GM23338 (cell line): ENCODE data around the gene JPH4. TPM values are rescaled to one million over a fixed set of nuclear protein-coding genes. Genes with fewer than 3 reads are reported as not detected.

Experiments used
- ATAC-seq: fragments of 200-7000 bp; cut with Tn5 transposase; 3 replicates; pipeline ENCODE4 v1.9.1; 2020
- DNase-seq: peaks from one replicate; pipeline ENCODE4 v3.0.0-alpha.2; 2015; ENCODE audit warnings: low spot score
- H2AFZ ChIP-seq: fragments of 200-600 bp; sonication (generic); 2 replicates; pipeline ENCODE4 v1.8.0; 2016; ENCODE audit warnings: antibody characterized with exemption, mild to moderate bottlenecking, moderate library complexity
- H3F3A ChIP-seq: fragments of 200-600 bp; sonication (generic); replicated peaks from 2 replicates; pipeline ENCODE4 v1.8.0; 2017; ENCODE audit warnings: antibody characterized with exemption, mixed run types, low read depth
- H3K27ac ChIP-seq: fragments of 200-600 bp; sonication (generic); 2 replicates; pipeline ENCODE4 v1.6.1; 2016; ENCODE audit warnings: low read depth
- H3K27me3 ChIP-seq: fragments of 200-600 bp; sonication (generic); 2 replicates; pipeline ENCODE4 v1.8.0; 2016; ENCODE audit warnings: mild to moderate bottlenecking, mixed run types, moderate library complexity; ENCODE audit not compliant: insufficient read depth
- H3K36me3 ChIP-seq: fragments of 200-600 bp; sonication (generic); 2 replicates; pipeline ENCODE4 v1.8.0; 2016; ENCODE audit warnings: mild to moderate bottlenecking; ENCODE audit not compliant: insufficient read depth
- H3K4me1 ChIP-seq: fragments of 200-600 bp; sonication (generic); 2 replicates; pipeline ENCODE4 v1.8.0; 2016; ENCODE audit warnings: mild to moderate bottlenecking, moderate library complexity; ENCODE audit not compliant: insufficient read depth
- H3K4me2 ChIP-seq: fragments of 200-600 bp; sonication (generic); 2 replicates; pipeline ENCODE4 v1.7.1; 2017; ENCODE audit warnings: mixed run types
- H3K4me3 ChIP-seq: fragments of 200-600 bp; sonication (generic); 2 replicates; pipeline ENCODE4 v1.6.1; 2016; ENCODE audit warnings: mixed run types
- H3K79me2 ChIP-seq: fragments of 200-600 bp; sonication (generic); replicated peaks from 2 replicates; pipeline ENCODE4 v1.8.0; 2017; ENCODE audit warnings: mild to moderate bottlenecking; ENCODE audit not compliant: insufficient read depth
- H3K9me2 ChIP-seq: fragments of 200-600 bp; sonication (generic); 2 replicates; pipeline ENCODE4 v1.8.0; 2017; ENCODE audit not compliant: insufficient read depth
- H4K20me1 ChIP-seq: fragments of 200-600 bp; sonication (generic); replicated peaks from 2 replicates; pipeline ENCODE4 v1.8.0; 2017; ENCODE audit warnings: mild to moderate bottlenecking; ENCODE audit not compliant: insufficient read depth
- H3K27ac Mint-ChIP-seq: 2 replicates; pipeline ENCODE4 v1.8.0; 2020; ENCODE audit warnings: inconsistent platforms, mild to moderate bottlenecking, moderate library complexity, mixed read lengths
- H3K27me3 Mint-ChIP-seq: 3 replicates; pipeline ENCODE4 v1.8.0; 2022; ENCODE audit warnings: low read depth, mild to moderate bottlenecking, moderate library complexity, mixed read lengths, inconsistent platforms; ENCODE audit not compliant: insufficient read depth, poor library complexity
- H3K36me3 Mint-ChIP-seq: 3 replicates; pipeline ENCODE4 v1.8.0; 2021; ENCODE audit warnings: low read depth, mild to moderate bottlenecking, inconsistent platforms, moderate library complexity, mixed read lengths
- H3K4me1 Mint-ChIP-seq: 3 replicates; pipeline ENCODE4 v1.8.0; 2020; ENCODE audit warnings: mild to moderate bottlenecking, inconsistent platforms, mixed read lengths
- H3K4me3 Mint-ChIP-seq: 3 replicates; pipeline ENCODE4 v1.8.0; 2021; ENCODE audit warnings: moderate library complexity, mild to moderate bottlenecking, inconsistent platforms, mixed read lengths
- H3K9me3 Mint-ChIP-seq: 3 replicates; pipeline ENCODE4 v1.8.0; 2020; ENCODE audit warnings: moderate library complexity, mild to moderate bottlenecking, inconsistent platforms, mixed read lengths
- CREB1 ChIP-seq: fragments of 250-450 bp; sonication (Bioruptor Pico); IDR thresholded peaks from 2 replicates; pipeline ENCODE4 v1.5.0; 2020; ENCODE audit warnings: low read depth, mild to moderate bottlenecking, moderate library complexity
- EZH2 ChIP-seq: fragments of 200-600 bp; sonication (generic); IDR thresholded peaks from one replicate; pipeline ENCODE4 v1.8.0; 2017; ENCODE audit warnings: antibody characterized with exemption, mild to moderate bottlenecking, low read depth; ENCODE audit not compliant: unreplicated experiment
- EZH2phosphoT487 ChIP-seq: fragments of 200-600 bp; sonication (generic); IDR thresholded peaks from one replicate; pipeline ENCODE4 v1.8.1; 2018; ENCODE audit warnings: antibody characterized with exemption; ENCODE audit not compliant: unreplicated experiment
- JUNB ChIP-seq: IDR thresholded peaks from one replicate; pipeline ENCODE4 v1.6.1; 2016; ENCODE audit warnings: antibody characterized with exemption; ENCODE audit not compliant: unreplicated experiment
- NANOG ChIP-seq: IDR thresholded peaks from 2 replicates; pipeline ENCODE4 v1.6.1; 2016; ENCODE audit warnings: antibody characterized with exemption, borderline replicate concordance
- POLR2AphosphoS5 ChIP-seq: IDR thresholded peaks from 2 replicates; pipeline ENCODE4 v1.6.1; 2016; ENCODE audit warnings: antibody characterized with exemption, low read depth
- STAT1 ChIP-seq: IDR thresholded peaks from one replicate; pipeline ENCODE4 v1.6.1; 2016; ENCODE audit warnings: antibody characterized with exemption; ENCODE audit not compliant: unreplicated experiment
- ZNF114 ChIP-seq: fragments of 250-450 bp; sonication (Bioruptor Pico); IDR thresholded peaks from 2 replicates; pipeline ENCODE4 v1.5.0; 2020; ENCODE audit warnings: mild to moderate bottlenecking, moderate library complexity
- ZNF331 ChIP-seq: fragments of 250-450 bp; sonication (Bioruptor Pico); IDR thresholded peaks from 2 replicates; pipeline ENCODE4 v1.5.0; 2020; ENCODE audit warnings: low read depth, mild to moderate bottlenecking, moderate library complexity
- polyA plus RNA-seq: library from polyadenylated mRNA; unstranded; fragments of >200 nt; fragmentation: Nextera tagmentation; extraction: Ambion mirVana; gene quantifications from 2 replicates; pipeline ENCODE4 v1.2.1, GENCODE V29; 2016
- total RNA-seq: library from RNA; depleted of rRNA; stranded (reverse); fragments of >200 nt; shearing (Covaris generic); gene quantifications from 2 replicates; pipeline ENCODE4 v1.2.3, GENCODE V29; 2014
- TF ChIP-seq, protein P1 (sequence below): fragments of 250-450 bp; sonication (Bioruptor Pico); IDR thresholded peaks from 2 replicates; pipeline ENCODE4 v1.5.0; 2020; ENCODE audit warnings: mild to moderate bottlenecking, moderate library complexity
- TF ChIP-seq, protein P2 (sequence below), 2 experiments: fragments of 200-600 bp in 1 of 2; sonication (generic) in 1 of 2; conservative IDR thresholded peaks; 2 replicates each; pipeline versions ENCODE4 v1.5.1 to v1.6.1; 2016 to 2017; ENCODE audit warnings: antibody characterized with exemption in 2 of 2, low read depth in 2 of 2, mild to moderate bottlenecking in 2 of 2, moderate library complexity in 1 of 2
- TF ChIP-seq, protein P3 (sequence below): IDR thresholded peaks from 2 replicates; pipeline ENCODE4 v1.6.1; 2016; ENCODE audit warnings: antibody characterized with exemption
- TF ChIP-seq, protein P4 (sequence below): IDR thresholded peaks from one replicate; pipeline ENCODE4 v1.6.1; 2018; ENCODE audit warnings: antibody characterized with exemption; ENCODE audit not compliant: unreplicated experiment

The JPH4 gene
- total and polyA plus RNA-seq, 2 experiments from 2014 or later: 11.0 to 29.9 TPM

DNA sequence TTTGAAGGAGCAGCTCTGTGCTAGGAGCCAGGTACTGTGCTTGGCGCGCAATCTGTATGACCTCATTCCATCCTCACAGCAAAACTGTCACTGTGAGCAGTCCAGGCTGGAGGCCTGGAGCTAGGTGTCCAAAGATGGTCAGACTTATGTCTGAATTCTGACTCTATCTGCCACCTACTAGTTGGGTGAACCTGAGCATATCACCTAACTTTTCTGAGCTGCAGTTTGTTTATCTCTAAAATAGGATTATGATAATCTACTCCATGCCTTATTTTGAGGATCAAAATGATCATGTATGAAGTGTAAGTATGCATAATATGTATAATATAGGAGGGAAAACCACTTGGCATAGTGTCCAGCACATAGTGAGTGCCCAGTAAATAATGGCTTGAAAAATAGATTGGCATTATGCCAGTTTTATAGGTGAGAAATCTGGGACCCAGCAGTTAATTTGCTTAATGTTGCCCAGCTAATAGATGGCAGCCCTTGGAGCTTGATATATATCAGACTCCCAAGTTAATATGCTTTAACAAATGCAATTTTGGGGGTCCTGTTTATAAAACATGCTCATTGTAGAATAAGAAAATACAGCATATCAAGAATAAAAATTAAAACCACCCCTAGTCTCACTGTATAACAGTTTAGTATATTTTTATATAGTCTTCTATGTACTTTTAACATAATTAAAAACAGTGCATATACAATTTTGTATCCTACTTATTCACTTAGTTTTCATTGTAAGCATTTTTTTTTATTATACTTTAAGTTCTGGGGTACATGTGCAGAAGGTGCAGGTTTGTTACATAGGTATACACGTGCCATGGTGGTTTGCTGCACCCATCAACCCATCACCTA is 4.5 kb upstream of the JPH4 start:
- Histone ChIP-seq H3K9me2 (no peaks in the 10 kb centered on the region), H3K4me3 (no peak overlapping the region), H3F3A (0 out of 2 replicates have a peak, but pooled peaks cover 10% of the 10 kb centered on the region), H3K27me3 (no peaks in the 10 kb centered on the region), H3K79me2 (no peaks in the 10 kb centered on the region), H2AFZ (no peak overlapping the region), H3K4me2 (no peak overlapping the region), H4K20me1 (no peaks in the 10 kb centered on the region), H3K36me3 (no peaks in the 10 kb centered on the region), H3K27ac (no peak overlapping the region), H3K4me1 (peaks cover 15% of the 10 kb centered on the region)
- peaks cover 17% of the 10 kb centered on the region; the same call in 2 of the 3 replicates for H3K9me3 Mint-ChIP-seq
- no peak for TF ChIP-seq EZH2phosphoT487
- no peak for TF ChIP-seq ZNF114 (CRISPR knock-in tag)
- no peak for TF ChIP-seq JUNB
- TF ChIP-seq EZH2: no peak
- TF ChIP-seq POLR2AphosphoS5: no peak
- TF ChIP-seq ZNF331 (CRISPR knock-in tag): no peak
- TF ChIP-seq, protein P1, sequence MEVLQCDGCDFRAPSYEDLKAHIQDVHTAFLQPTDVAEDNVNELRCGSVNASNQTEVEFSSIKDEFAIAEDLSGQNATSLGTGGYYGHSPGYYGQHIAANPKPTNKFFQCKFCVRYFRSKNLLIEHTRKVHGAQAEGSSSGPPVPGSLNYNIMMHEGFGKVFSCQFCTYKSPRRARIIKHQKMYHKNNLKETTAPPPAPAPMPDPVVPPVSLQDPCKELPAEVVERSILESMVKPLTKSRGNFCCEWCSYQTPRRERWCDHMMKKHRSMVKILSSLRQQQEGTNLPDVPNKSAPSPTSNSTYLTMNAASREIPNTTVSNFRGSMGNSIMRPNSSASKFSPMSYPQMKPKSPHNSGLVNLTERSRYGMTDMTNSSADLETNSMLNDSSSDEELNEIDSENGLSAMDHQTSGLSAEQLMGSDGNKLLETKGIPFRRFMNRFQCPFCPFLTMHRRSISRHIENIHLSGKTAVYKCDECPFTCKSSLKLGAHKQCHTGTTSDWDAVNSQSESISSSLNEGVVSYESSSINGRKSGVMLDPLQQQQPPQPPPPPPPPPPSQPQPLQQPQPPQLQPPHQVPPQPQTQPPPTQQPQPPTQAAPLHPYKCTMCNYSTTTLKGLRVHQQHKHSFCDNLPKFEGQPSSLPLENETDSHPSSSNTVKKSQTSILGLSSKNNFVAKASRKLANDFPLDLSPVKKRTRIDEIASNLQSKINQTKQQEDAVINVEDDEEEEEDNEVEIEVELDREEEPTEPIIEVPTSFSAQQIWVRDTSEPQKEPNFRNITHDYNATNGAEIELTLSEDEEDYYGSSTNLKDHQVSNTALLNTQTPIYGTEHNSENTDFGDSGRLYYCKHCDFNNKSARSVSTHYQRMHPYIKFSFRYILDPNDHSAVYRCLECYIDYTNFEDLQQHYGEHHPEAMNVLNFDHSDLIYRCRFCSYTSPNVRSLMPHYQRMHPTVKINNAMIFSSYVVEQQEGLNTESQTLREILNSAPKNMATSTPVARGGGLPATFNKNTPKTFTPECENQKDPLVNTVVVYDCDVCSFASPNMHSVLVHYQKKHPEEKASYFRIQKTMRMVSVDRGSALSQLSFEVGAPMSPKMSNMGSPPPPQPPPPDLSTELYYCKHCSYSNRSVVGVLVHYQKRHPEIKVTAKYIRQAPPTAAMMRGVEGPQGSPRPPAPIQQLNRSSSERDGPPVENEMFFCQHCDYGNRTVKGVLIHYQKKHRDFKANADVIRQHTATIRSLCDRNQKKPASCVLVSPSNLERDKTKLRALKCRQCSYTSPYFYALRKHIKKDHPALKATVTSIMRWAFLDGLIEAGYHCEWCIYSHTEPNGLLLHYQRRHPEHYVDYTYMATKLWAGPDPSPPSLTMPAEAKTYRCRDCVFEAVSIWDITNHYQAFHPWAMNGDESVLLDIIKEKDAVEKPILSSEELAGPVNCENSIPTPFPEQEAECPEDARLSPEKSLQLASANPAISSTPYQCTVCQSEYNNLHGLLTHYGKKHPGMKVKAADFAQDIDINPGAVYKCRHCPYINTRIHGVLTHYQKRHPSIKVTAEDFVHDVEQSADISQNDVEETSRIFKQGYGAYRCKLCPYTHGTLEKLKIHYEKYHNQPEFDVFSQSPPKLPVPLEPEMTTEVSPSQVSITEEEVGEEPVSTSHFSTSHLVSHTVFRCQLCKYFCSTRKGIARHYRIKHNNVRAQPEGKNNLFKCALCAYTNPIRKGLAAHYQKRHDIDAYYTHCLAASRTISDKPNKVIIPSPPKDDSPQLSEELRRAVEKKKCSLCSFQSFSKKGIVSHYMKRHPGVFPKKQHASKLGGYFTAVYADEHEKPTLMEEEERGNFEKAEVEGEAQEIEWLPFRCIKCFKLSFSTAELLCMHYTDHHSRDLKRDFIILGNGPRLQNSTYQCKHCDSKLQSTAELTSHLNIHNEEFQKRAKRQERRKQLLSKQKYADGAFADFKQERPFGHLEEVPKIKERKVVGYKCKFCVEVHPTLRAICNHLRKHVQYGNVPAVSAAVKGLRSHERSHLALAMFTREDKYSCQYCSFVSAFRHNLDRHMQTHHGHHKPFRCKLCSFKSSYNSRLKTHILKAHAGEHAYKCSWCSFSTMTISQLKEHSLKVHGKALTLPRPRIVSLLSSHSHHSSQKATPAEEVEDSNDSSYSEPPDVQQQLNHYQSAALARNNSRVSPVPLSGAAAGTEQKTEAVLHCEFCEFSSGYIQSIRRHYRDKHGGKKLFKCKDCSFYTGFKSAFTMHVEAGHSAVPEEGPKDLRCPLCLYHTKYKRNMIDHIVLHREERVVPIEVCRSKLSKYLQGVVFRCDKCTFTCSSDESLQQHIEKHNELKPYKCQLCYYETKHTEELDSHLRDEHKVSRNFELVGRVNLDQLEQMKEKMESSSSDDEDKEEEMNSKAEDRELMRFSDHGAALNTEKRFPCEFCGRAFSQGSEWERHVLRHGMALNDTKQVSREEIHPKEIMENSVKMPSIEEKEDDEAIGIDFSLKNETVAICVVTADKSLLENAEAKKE: no peak
- TF ChIP-seq STAT1: no peak
- TF ChIP-seq, protein P2, sequence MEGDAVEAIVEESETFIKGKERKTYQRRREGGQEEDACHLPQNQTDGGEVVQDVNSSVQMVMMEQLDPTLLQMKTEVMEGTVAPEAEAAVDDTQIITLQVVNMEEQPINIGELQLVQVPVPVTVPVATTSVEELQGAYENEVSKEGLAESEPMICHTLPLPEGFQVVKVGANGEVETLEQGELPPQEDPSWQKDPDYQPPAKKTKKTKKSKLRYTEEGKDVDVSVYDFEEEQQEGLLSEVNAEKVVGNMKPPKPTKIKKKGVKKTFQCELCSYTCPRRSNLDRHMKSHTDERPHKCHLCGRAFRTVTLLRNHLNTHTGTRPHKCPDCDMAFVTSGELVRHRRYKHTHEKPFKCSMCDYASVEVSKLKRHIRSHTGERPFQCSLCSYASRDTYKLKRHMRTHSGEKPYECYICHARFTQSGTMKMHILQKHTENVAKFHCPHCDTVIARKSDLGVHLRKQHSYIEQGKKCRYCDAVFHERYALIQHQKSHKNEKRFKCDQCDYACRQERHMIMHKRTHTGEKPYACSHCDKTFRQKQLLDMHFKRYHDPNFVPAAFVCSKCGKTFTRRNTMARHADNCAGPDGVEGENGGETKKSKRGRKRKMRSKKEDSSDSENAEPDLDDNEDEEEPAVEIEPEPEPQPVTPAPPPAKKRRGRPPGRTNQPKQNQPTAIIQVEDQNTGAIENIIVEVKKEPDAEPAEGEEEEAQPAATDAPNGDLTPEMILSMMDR (conservative IDR thresholded peaks at IDR 0.05; ENCODE audit: low read depth in 2 of 2): no peak
- TF ChIP-seq CREB1 (CRISPR knock-in tag): no peak
- TF ChIP-seq, protein P3, sequence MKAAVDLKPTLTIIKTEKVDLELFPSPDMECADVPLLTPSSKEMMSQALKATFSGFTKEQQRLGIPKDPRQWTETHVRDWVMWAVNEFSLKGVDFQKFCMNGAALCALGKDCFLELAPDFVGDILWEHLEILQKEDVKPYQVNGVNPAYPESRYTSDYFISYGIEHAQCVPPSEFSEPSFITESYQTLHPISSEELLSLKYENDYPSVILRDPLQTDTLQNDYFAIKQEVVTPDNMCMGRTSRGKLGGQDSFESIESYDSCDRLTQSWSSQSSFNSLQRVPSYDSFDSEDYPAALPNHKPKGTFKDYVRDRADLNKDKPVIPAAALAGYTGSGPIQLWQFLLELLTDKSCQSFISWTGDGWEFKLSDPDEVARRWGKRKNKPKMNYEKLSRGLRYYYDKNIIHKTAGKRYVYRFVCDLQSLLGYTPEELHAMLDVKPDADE: no peak
- TF ChIP-seq, protein P4, sequence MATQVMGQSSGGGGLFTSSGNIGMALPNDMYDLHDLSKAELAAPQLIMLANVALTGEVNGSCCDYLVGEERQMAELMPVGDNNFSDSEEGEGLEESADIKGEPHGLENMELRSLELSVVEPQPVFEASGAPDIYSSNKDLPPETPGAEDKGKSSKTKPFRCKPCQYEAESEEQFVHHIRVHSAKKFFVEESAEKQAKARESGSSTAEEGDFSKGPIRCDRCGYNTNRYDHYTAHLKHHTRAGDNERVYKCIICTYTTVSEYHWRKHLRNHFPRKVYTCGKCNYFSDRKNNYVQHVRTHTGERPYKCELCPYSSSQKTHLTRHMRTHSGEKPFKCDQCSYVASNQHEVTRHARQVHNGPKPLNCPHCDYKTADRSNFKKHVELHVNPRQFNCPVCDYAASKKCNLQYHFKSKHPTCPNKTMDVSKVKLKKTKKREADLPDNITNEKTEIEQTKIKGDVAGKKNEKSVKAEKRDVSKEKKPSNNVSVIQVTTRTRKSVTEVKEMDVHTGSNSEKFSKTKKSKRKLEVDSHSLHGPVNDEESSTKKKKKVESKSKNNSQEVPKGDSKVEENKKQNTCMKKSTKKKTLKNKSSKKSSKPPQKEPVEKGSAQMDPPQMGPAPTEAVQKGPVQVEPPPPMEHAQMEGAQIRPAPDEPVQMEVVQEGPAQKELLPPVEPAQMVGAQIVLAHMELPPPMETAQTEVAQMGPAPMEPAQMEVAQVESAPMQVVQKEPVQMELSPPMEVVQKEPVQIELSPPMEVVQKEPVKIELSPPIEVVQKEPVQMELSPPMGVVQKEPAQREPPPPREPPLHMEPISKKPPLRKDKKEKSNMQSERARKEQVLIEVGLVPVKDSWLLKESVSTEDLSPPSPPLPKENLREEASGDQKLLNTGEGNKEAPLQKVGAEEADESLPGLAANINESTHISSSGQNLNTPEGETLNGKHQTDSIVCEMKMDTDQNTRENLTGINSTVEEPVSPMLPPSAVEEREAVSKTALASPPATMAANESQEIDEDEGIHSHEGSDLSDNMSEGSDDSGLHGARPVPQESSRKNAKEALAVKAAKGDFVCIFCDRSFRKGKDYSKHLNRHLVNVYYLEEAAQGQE: no peak
- TF ChIP-seq NANOG: no peak
- DNase-seq (no peak), ATAC-seq (no peak)
- H3K4me1 Mint-ChIP-seq: peaks cover 12% of the 10 kb centered on the region
- H3K4me3 Mint-ChIP-seq: no peak overlapping the region
- peaks cover 3% of the 10 kb centered on the region; the same call in 1 of the 3 replicates for H3K36me3 Mint-ChIP-seq
- H3K27ac Mint-ChIP-seq: no peak overlapping the region
- peaks cover 13% of the 10 kb centered on the region for H3K27me3 Mint-ChIP-seq
